Ovary (tissue), 9 donors: ENCODE results near the gene DENND4C. TPM values are rescaled to one million over a fixed set of nuclear protein-coding genes. Genes with fewer than 3 reads are reported as not detected.
"Not testable (repeated sequence)": the region's sequence is repeated elsewhere in the genome, so short reads cannot be mapped to it uniquely, and the experiment has no call there.

Experiments
- DNase-seq, 5 donors: peaks; one replicate each; pipeline ENCODE4 v3.0.0-alpha.2; 2019 to 2020
- H3K27ac ChIP-seq, 2 donors: fragments of 200-600 bp; one replicate each; pipeline versions ENCODE4 v1.5.1 to v1.8.0; 2019 to 2022
- H3K27me3 ChIP-seq: fragments of 200-600 bp; one replicate; pipeline ENCODE4 v1.8.0; 2022
- H3K36me3 ChIP-seq: fragments of 200-600 bp; sonication (generic); one replicate; pipeline ENCODE4 v1.5.1; 2019
- H3K4me1 ChIP-seq: one replicate; pipeline ENCODE4 v1.8.1; 2013; ENCODE audit warnings: mild to moderate bottlenecking, moderate library complexity; ENCODE audit not compliant: insufficient read depth
- H3K4me3 ChIP-seq: fragments of 200-600 bp; sonication (generic); one replicate; pipeline ENCODE4 v1.5.1; 2017
- H3K9me3 ChIP-seq, 2 donors: fragments of 200-600 bp in 1 of 2; sonication (generic) in 1 of 2; one replicate each; pipeline versions ENCODE4 v1.5.1 to v1.8.1; 2013 to 2019; ENCODE audit warnings: mild to moderate bottlenecking in 1 of 2, moderate library complexity in 1 of 2
- CTCF ChIP-seq, 3 donors: fragments of 450-650 bp in 2 of 3; fragments of 200-600 bp in 1 of 3; IDR thresholded peaks; one replicate each; pipeline versions ENCODE4 v1.5.1 to v1.8.0; 2016 to 2022; ENCODE audit warnings: antibody characterized with exemption in 3 of 3, mild to moderate bottlenecking in 1 of 3
- EP300 ChIP-seq: sonication (generic); formaldehyde crosslinking; IDR thresholded peaks from one replicate; pipeline ENCODE4 v1.6.1; 2017; ENCODE audit warnings: antibody characterized with exemption
- POLR2A ChIP-seq: fragments of 450-650 bp; IDR thresholded peaks from one replicate; pipeline ENCODE4 v1.6.1; 2017; ENCODE audit warnings: antibody characterized with exemption, mild to moderate bottlenecking, moderate library complexity
- WGBS, 3 donors: extraction: QIAGEN DNeasy Blood & Tissue Kit in 1 of 3; methylation state at CpG; one replicate each; pipeline versions ENCODE4 v1.1.5 to v1.1.7; 2013 to 2017; 5-methylcytosine and 5-hydroxymethylcytosine counted together
- intact Hi-C, 4 donors: fragments of 100-400 bp; cut with DNase I; formaldehyde crosslinking; loops; one replicate each; pipeline versions ENCODE4 v1.11.0 to v1.15.1; 2022 to 2023
- polyA plus RNA-seq, 2 donors: library from polyadenylated mRNA; stranded (reverse); fragments of 200-250 nt in 1 of 2; fragments of 350-450 nt in 1 of 2; fragmentation: Illumina TruSeq in 1 of 2; extraction: RNeasy Lipid Tissue Mini Kit (QIAGEN cat#74804) in 1 of 2; gene quantifications; one replicate each; pipeline ENCODE4 v1.2.3, GENCODE V29; 2013 to 2014
- total RNA-seq, 7 donors: library from RNA; depleted of rRNA in 2 of 7; stranded (reverse); fragments of >200 nt in 2 of 7; fragmentation: NEBNext Ultra II Directional in 3 of 7; extraction: Animal tissue kit (Norgen Biotek cat#: 25700) in 3 of 7; gene quantifications; one replicate each; pipeline versions ENCODE4 v1.1.0 to v1.2.4, GENCODE V29; 2016 to 2023
- donor health status: DM: no; HTN: no; CAD: no; lungs with moderate emphysema.
- donor health status: DM: no; HTN: no; CAD: no.
- donor health status: Bipolar disorder and iron deficiency.
- donor health status: DM: yes; HTN: yes; CAD: no.
- donor health status: DM: no; HTN: no; CAD: no.
- donor health status: DM: yes; HTN: yes; CAD: no.

DENND4C gene
- total and polyA plus RNA-seq, 9 donors, result 18.7 to 83.9 (median 58.6) TPM

GRCh38 chr9:19252174-19252884 is 21.8 kb downstream of the DENND4C start:
- no peak for TF ChIP-seq EP300
- no peak for TF ChIP-seq POLR2A
- TF ChIP-seq CTCF (IDR thresholded peaks at IDR 0.05), result no peak
- DNase-seq, result no peak
- H3K27me3 ChIP-seq, result no peaks in the 10 kb centered on the region

GRCh38 chr9:19252885-19253219 is 22.4 kb downstream of the DENND4C start:
- no peaks in the 10 kb centered on the region for H3K27me3 ChIP-seq
- H3K9me3 ChIP-seq, result no peaks in the 10 kb centered on the region
- TF ChIP-seq EP300 (no peak), POLR2A (no peak), CTCF (IDR thresholded peaks at IDR 0.05) (no peak)
- no peak overlapping the region for H3K27ac ChIP-seq
- intact Hi-C loops, result no loop called here
- peaks cover 3% of the 10 kb centered on the region for H3K4me1 ChIP-seq
- no peak overlapping the region for H3K4me3 ChIP-seq
- 83 to 89% (median 88%) methylated on average over 4 of the region's 4 CpGs for WGBS, 3 donors
- DNase-seq, result no peak
- H3K36me3 ChIP-seq, result no peaks in the 10 kb centered on the region

More at GRCh38 chr9:19252174-19252884, 21.8 kb downstream of the DENND4C start:
- Histone ChIP-seq H3K4me1 (peaks cover 3% of the 10 kb centered on the region), H3K27ac (no peak overlapping the region), H3K36me3 (no peaks in the 10 kb centered on the region), H3K4me3 (no peak overlapping the region), H3K9me3 (no peaks in the 10 kb centered on the region)
- WGBS, 3 donors, result 75 to 77% (median 76%) methylated on average over 7 of the region's 7 CpGs
- intact Hi-C loops, result no loop called here

- intact Hi-C loops, result no loop called here
- DNase-seq, result no peak
Observed at GRCh38 chr9:19255112-19255511, 24.6 kb downstream of the DENND4C start.

GRCh38 chr9:19255821-19256220 is 25.3 kb downstream of the DENND4C start:
- H3K27me3 ChIP-seq, result no peaks in the 10 kb centered on the region
- no peaks in the 10 kb centered on the region for H3K9me3 ChIP-seq
- no peaks in the 10 kb centered on the region for H3K36me3 ChIP-seq
- no peak for TF ChIP-seq POLR2A
- no peak for TF ChIP-seq EP300
- TF ChIP-seq CTCF (IDR thresholded peaks at IDR 0.05), result no peak
- peaks cover 3% of the 10 kb centered on the region for H3K4me1 ChIP-seq
- no peak overlapping the region for H3K4me3 ChIP-seq
- DNase-seq, result no peak
- intact Hi-C loops, result no loop called here
- H3K27ac ChIP-seq, result no peak overlapping the region

More at GRCh38 chr9:19255112-19255511, 24.6 kb downstream of the DENND4C start:
- no peaks in the 10 kb centered on the region for H3K36me3 ChIP-seq
- TF ChIP-seq CTCF (IDR thresholded peaks at IDR 0.05), result no peak
- no peak for TF ChIP-seq EP300
- no peak for TF ChIP-seq POLR2A
- H3K4me1 ChIP-seq, result peaks cover 3% of the 10 kb centered on the region
- H3K4me3 ChIP-seq, result no peak overlapping the region
- H3K9me3 ChIP-seq, result no peaks in the 10 kb centered on the region
- H3K27ac ChIP-seq, result no peak overlapping the region
- WGBS, 3 donors, result 98 to 100% (median 100%) methylated on average over 2 of the region's 2 CpGs
- H3K27me3 ChIP-seq, result no peaks in the 10 kb centered on the region

- H3K4me3 ChIP-seq, H3K27ac ChIP-seq, H3K36me3 ChIP-seq, H3K27me3 ChIP-seq, DNase-seq, intact Hi-C loops, H3K9me3 ChIP-seq, H3K4me1 ChIP-seq: not testable (repeated sequence)
- 94 to 98% (median 98%) methylated on average over 8 of the region's 8 CpGs for WGBS, 3 donors
Observed at GRCh38 chr9:19259665-19260255, 29.3 kb downstream of the DENND4C start.

- WGBS, 3 donors, result 95 to 99% (median 97%) methylated on average over 4 of the region's 4 CpGs
- H3K4me3 ChIP-seq, DNase-seq, H3K27me3 ChIP-seq, intact Hi-C loops, H3K9me3 ChIP-seq, H3K36me3 ChIP-seq, H3K27ac ChIP-seq, H3K4me1 ChIP-seq: not testable (repeated sequence)
Observed at GRCh38 chr9:19265602-19266001, 35.1 kb downstream of the DENND4C start.

GRCh38 chr9:19266778-19267384 is 36.4 kb downstream of the DENND4C start:
- H3K4me3 ChIP-seq, H3K27me3 ChIP-seq, H3K36me3 ChIP-seq, DNase-seq, H3K4me1 ChIP-seq, intact Hi-C loops, H3K27ac ChIP-seq, H3K9me3 ChIP-seq: not testable (repeated sequence)
- 78 to 87% (median 81%) methylated on average over 3 of the region's 3 CpGs for WGBS, 3 donors
